Neural progenitor cell (in vitro differentiated cells): Measurements from ENCODE around the gene FOXF2.

Experiments
- EZH2 ChIP-seq: fragments of 200-600 bp; sonication (generic); IDR thresholded peaks from 2 replicates; pipeline ENCODE4 v1.6.1; 2017; ENCODE audit warnings: antibody characterized with exemption, mild to moderate bottlenecking, moderate library complexity
- EZH2phosphoT487 ChIP-seq: fragments of 200-600 bp; sonication (generic); IDR thresholded peaks from 2 replicates; pipeline ENCODE4 v1.6.1; 2017; ENCODE audit warnings: antibody characterized with exemption
- TF ChIP-seq, protein P1 (sequence below): fragments of 200-600 bp; sonication (generic); IDR thresholded peaks from 2 replicates; pipeline ENCODE4 v1.5.1; 2017; ENCODE audit warnings: antibody characterized with exemption, mild to moderate bottlenecking

DNA sequence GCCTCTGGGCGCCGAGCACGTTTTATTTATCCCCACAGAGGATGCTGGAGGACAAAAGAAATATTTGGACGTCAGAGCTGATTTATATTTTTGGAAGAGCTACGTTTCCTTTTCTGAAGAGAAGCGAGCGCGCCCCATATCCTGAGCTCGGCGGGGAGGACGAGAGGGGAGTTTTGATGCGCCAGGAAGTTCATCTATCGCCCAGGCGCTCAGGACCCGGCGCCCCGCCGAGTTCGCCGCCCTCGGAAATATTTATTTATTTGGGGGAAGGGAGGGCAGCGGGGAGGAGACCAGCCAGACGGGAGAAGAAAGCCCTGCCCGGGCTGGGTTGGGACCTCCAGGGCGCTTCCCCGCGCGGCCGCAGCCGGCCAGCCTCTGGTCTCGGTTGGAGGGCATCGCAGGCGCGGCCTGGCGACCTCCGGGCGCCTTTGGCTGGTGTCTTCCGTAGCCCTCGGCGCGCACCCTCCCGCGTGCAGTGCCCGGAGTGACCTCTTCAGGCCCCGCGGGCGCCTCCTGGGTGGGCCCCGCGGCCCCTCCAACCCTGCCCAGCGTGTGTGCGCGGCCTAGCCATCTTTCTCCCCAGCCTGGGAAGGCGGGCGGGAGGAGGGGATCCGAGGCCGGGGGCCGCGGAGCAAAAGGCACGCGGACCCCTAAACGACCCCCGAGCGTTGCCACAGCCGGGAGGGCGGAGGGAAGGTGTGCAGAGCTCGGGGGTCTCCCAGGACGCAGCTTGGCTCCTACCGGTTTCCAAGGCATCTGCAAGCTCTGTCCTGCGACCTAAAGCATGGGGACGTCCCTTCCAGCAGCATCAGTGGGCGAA, 5.4 kb upstream of the FOXF2 start:
- TF ChIP-seq, protein P1, sequence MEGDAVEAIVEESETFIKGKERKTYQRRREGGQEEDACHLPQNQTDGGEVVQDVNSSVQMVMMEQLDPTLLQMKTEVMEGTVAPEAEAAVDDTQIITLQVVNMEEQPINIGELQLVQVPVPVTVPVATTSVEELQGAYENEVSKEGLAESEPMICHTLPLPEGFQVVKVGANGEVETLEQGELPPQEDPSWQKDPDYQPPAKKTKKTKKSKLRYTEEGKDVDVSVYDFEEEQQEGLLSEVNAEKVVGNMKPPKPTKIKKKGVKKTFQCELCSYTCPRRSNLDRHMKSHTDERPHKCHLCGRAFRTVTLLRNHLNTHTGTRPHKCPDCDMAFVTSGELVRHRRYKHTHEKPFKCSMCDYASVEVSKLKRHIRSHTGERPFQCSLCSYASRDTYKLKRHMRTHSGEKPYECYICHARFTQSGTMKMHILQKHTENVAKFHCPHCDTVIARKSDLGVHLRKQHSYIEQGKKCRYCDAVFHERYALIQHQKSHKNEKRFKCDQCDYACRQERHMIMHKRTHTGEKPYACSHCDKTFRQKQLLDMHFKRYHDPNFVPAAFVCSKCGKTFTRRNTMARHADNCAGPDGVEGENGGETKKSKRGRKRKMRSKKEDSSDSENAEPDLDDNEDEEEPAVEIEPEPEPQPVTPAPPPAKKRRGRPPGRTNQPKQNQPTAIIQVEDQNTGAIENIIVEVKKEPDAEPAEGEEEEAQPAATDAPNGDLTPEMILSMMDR: no peak
- TF ChIP-seq EZH2 (peak; percentile 56), EZH2phosphoT487 (peak; percentile 82)
